ENCODE data around the gene PTGES. TPM values are rescaled to one million over a fixed set of nuclear protein-coding genes. Genes with fewer than 3 reads are reported as not detected.

The PTGES gene
- total and polyA plus RNA-seq, 2 experiments from 2014 or later = 2.8 to 3.6 TPM

DNA sequence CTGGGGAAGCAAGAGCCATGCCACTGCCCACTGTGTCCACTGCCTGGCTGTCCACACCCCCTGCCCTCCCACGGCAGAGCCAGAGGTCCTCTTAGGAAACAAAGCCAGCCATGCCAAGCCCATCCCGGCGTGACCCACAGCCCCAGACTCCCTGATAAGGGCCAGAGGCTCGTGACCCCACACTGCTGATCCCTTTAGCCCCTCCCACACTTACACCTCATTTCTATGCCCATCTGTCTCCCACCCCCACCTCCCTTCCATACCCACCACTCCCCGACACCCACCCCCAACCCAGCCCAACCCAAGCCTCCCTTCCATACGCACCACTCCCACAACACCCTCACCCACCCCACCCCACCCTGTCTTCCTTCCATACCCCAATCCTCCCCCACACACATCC lies 17.3 kb downstream of the PTGES start (continued):
- TF ChIP-seq, protein P1, sequence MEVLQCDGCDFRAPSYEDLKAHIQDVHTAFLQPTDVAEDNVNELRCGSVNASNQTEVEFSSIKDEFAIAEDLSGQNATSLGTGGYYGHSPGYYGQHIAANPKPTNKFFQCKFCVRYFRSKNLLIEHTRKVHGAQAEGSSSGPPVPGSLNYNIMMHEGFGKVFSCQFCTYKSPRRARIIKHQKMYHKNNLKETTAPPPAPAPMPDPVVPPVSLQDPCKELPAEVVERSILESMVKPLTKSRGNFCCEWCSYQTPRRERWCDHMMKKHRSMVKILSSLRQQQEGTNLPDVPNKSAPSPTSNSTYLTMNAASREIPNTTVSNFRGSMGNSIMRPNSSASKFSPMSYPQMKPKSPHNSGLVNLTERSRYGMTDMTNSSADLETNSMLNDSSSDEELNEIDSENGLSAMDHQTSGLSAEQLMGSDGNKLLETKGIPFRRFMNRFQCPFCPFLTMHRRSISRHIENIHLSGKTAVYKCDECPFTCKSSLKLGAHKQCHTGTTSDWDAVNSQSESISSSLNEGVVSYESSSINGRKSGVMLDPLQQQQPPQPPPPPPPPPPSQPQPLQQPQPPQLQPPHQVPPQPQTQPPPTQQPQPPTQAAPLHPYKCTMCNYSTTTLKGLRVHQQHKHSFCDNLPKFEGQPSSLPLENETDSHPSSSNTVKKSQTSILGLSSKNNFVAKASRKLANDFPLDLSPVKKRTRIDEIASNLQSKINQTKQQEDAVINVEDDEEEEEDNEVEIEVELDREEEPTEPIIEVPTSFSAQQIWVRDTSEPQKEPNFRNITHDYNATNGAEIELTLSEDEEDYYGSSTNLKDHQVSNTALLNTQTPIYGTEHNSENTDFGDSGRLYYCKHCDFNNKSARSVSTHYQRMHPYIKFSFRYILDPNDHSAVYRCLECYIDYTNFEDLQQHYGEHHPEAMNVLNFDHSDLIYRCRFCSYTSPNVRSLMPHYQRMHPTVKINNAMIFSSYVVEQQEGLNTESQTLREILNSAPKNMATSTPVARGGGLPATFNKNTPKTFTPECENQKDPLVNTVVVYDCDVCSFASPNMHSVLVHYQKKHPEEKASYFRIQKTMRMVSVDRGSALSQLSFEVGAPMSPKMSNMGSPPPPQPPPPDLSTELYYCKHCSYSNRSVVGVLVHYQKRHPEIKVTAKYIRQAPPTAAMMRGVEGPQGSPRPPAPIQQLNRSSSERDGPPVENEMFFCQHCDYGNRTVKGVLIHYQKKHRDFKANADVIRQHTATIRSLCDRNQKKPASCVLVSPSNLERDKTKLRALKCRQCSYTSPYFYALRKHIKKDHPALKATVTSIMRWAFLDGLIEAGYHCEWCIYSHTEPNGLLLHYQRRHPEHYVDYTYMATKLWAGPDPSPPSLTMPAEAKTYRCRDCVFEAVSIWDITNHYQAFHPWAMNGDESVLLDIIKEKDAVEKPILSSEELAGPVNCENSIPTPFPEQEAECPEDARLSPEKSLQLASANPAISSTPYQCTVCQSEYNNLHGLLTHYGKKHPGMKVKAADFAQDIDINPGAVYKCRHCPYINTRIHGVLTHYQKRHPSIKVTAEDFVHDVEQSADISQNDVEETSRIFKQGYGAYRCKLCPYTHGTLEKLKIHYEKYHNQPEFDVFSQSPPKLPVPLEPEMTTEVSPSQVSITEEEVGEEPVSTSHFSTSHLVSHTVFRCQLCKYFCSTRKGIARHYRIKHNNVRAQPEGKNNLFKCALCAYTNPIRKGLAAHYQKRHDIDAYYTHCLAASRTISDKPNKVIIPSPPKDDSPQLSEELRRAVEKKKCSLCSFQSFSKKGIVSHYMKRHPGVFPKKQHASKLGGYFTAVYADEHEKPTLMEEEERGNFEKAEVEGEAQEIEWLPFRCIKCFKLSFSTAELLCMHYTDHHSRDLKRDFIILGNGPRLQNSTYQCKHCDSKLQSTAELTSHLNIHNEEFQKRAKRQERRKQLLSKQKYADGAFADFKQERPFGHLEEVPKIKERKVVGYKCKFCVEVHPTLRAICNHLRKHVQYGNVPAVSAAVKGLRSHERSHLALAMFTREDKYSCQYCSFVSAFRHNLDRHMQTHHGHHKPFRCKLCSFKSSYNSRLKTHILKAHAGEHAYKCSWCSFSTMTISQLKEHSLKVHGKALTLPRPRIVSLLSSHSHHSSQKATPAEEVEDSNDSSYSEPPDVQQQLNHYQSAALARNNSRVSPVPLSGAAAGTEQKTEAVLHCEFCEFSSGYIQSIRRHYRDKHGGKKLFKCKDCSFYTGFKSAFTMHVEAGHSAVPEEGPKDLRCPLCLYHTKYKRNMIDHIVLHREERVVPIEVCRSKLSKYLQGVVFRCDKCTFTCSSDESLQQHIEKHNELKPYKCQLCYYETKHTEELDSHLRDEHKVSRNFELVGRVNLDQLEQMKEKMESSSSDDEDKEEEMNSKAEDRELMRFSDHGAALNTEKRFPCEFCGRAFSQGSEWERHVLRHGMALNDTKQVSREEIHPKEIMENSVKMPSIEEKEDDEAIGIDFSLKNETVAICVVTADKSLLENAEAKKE (CRISPR knock-in tag; IDR thresholded peaks at IDR 0.05) = no peak
- no peak for TF ChIP-seq EZH2 (IDR thresholded peaks at IDR 0.05; ENCODE audit: low read depth, unreplicated experiment)
- no peak for TF ChIP-seq ZNF114 (CRISPR knock-in tag; IDR thresholded peaks at IDR 0.05)
- no peak for TF ChIP-seq ZNF331 (CRISPR knock-in tag; IDR thresholded peaks at IDR 0.05; ENCODE audit: low read depth)
- no peak for TF ChIP-seq CREB1 (CRISPR knock-in tag; IDR thresholded peaks at IDR 0.05; ENCODE audit: low read depth)
- no peak for TF ChIP-seq EZH2phosphoT487 (IDR thresholded peaks at IDR 0.05; ENCODE audit: unreplicated experiment)
- TF ChIP-seq NANOG (IDR thresholded peaks at IDR 0.05; ENCODE audit: borderline replicate concordance) = no peak
- TF ChIP-seq, protein P2, sequence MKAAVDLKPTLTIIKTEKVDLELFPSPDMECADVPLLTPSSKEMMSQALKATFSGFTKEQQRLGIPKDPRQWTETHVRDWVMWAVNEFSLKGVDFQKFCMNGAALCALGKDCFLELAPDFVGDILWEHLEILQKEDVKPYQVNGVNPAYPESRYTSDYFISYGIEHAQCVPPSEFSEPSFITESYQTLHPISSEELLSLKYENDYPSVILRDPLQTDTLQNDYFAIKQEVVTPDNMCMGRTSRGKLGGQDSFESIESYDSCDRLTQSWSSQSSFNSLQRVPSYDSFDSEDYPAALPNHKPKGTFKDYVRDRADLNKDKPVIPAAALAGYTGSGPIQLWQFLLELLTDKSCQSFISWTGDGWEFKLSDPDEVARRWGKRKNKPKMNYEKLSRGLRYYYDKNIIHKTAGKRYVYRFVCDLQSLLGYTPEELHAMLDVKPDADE (IDR thresholded peaks at IDR 0.05) = no peak

DNA sequence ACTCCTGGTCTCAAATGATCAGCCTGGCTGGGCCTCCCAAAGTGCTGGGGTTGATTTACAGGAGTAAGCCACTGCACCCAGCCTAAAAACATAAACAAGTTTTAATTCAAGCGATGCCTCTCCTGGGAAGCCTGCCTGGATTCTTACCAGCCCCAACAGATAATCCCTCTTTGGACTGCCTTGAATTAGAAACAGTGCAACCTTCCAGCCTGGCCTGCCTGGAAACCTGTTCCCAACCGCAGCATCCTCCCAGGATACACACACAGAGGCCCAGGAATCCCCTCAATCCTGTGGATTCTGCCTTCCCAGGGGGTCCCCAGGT lies 19.2 kb downstream of the PTGES start:
- Mint-ChIP-seq H3K4me3 (no peak overlapping the region), H3K27me3 (ENCODE audit: insufficient read depth, low read depth, poor library complexity) (peaks cover 19% of the 10 kb centered on the region), H3K36me3 (ENCODE audit: low read depth) (no peaks in the 10 kb centered on the region), H3K4me1 (peaks cover 9% of the 10 kb centered on the region), H3K9me3 (no peaks in the 10 kb centered on the region), H3K27ac (no peak overlapping the region)
- H3K36me3 ChIP-seq (ENCODE audit: insufficient read depth) = no peaks in the 10 kb centered on the region
- H2AFZ ChIP-seq = no peak overlapping the region
- H3F3A ChIP-seq (replicated peaks; ENCODE audit: low read depth) = no peaks in the 10 kb centered on the region
- H3K9me2 ChIP-seq (ENCODE audit: insufficient read depth) = no peaks in the 10 kb centered on the region
- no peaks in the 10 kb centered on the region for H3K79me2 ChIP-seq (replicated peaks; ENCODE audit: insufficient read depth)
- ATAC-seq (no peak), DNase-seq (ENCODE audit: low spot score) (no peak)
- no peaks in the 10 kb centered on the region for H4K20me1 ChIP-seq (replicated peaks; ENCODE audit: insufficient read depth)
- TF ChIP-seq NANOG (IDR thresholded peaks at IDR 0.05; ENCODE audit: borderline replicate concordance) (no peak), JUNB (IDR thresholded peaks at IDR 0.05; ENCODE audit: unreplicated experiment) (no peak), CREB1 (CRISPR knock-in tag; IDR thresholded peaks at IDR 0.05; ENCODE audit: low read depth) (no peak), POLR2AphosphoS5 (IDR thresholded peaks at IDR 0.05; ENCODE audit: low read depth) (no peak)
- TF ChIP-seq, protein P3, sequence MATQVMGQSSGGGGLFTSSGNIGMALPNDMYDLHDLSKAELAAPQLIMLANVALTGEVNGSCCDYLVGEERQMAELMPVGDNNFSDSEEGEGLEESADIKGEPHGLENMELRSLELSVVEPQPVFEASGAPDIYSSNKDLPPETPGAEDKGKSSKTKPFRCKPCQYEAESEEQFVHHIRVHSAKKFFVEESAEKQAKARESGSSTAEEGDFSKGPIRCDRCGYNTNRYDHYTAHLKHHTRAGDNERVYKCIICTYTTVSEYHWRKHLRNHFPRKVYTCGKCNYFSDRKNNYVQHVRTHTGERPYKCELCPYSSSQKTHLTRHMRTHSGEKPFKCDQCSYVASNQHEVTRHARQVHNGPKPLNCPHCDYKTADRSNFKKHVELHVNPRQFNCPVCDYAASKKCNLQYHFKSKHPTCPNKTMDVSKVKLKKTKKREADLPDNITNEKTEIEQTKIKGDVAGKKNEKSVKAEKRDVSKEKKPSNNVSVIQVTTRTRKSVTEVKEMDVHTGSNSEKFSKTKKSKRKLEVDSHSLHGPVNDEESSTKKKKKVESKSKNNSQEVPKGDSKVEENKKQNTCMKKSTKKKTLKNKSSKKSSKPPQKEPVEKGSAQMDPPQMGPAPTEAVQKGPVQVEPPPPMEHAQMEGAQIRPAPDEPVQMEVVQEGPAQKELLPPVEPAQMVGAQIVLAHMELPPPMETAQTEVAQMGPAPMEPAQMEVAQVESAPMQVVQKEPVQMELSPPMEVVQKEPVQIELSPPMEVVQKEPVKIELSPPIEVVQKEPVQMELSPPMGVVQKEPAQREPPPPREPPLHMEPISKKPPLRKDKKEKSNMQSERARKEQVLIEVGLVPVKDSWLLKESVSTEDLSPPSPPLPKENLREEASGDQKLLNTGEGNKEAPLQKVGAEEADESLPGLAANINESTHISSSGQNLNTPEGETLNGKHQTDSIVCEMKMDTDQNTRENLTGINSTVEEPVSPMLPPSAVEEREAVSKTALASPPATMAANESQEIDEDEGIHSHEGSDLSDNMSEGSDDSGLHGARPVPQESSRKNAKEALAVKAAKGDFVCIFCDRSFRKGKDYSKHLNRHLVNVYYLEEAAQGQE (IDR thresholded peaks at IDR 0.05; ENCODE audit: unreplicated experiment) = no peak
- TF ChIP-seq, protein P4, sequence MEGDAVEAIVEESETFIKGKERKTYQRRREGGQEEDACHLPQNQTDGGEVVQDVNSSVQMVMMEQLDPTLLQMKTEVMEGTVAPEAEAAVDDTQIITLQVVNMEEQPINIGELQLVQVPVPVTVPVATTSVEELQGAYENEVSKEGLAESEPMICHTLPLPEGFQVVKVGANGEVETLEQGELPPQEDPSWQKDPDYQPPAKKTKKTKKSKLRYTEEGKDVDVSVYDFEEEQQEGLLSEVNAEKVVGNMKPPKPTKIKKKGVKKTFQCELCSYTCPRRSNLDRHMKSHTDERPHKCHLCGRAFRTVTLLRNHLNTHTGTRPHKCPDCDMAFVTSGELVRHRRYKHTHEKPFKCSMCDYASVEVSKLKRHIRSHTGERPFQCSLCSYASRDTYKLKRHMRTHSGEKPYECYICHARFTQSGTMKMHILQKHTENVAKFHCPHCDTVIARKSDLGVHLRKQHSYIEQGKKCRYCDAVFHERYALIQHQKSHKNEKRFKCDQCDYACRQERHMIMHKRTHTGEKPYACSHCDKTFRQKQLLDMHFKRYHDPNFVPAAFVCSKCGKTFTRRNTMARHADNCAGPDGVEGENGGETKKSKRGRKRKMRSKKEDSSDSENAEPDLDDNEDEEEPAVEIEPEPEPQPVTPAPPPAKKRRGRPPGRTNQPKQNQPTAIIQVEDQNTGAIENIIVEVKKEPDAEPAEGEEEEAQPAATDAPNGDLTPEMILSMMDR (conservative IDR thresholded peaks at IDR 0.05; ENCODE audit: low read depth in 2 of 2) = no peak
- no peak overlapping the region for H3K4me3 ChIP-seq
- no peaks in the 10 kb centered on the region for H3K4me1 ChIP-seq (ENCODE audit: insufficient read depth)
- H3K27ac ChIP-seq (ENCODE audit: low read depth) = no peak overlapping the region
- no peaks in the 10 kb centered on the region for H3K27me3 ChIP-seq (ENCODE audit: insufficient read depth)
- no peak overlapping the region for H3K4me2 ChIP-seq

Data from GM23338 (cell line).